Measurements from ENCODE around the gene TMEM86B.

DNA sequence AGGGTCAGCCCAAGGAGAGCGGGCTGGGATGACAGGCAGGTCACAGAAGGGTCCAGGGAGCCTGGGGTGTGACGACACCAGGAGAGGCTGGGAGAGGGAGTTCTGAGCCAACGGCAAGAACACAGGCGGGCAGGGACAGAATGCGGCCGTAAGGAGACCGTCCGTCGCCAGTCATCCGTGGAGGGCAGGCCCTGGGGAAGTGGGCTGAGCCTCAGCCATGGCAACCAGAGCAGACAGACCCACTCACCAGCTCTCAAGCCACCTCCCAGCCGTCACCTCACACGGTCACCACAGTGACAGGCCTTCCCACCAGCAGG lies 3.7 kb upstream of the TMEM86B start:
- TF ChIP-seq, protein P1, sequence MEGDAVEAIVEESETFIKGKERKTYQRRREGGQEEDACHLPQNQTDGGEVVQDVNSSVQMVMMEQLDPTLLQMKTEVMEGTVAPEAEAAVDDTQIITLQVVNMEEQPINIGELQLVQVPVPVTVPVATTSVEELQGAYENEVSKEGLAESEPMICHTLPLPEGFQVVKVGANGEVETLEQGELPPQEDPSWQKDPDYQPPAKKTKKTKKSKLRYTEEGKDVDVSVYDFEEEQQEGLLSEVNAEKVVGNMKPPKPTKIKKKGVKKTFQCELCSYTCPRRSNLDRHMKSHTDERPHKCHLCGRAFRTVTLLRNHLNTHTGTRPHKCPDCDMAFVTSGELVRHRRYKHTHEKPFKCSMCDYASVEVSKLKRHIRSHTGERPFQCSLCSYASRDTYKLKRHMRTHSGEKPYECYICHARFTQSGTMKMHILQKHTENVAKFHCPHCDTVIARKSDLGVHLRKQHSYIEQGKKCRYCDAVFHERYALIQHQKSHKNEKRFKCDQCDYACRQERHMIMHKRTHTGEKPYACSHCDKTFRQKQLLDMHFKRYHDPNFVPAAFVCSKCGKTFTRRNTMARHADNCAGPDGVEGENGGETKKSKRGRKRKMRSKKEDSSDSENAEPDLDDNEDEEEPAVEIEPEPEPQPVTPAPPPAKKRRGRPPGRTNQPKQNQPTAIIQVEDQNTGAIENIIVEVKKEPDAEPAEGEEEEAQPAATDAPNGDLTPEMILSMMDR (IDR thresholded peaks at IDR 0.05), result no peak
- no peak for TF ChIP-seq POLR2A (IDR thresholded peaks at IDR 0.05)

Measured in transverse colon (tissue), 3 donors.